Neuronal stem cell (in vitro differentiated cells): Measurements from ENCODE around the gene TSHZ2.

Experiments
- DNase-seq: peaks from one replicate; pipeline ENCODE4 v3.0.0-alpha.2; 2013; ENCODE audit warnings: low spot score
- H2AFZ ChIP-seq: one replicate; pipeline ENCODE4 v1.6.1; 2013; ENCODE audit warnings: mild to moderate bottlenecking, low read length, inconsistent platforms
- H2AK5ac ChIP-seq: 2 replicates; pipeline ENCODE4 v1.6.1; 2013; ENCODE audit warnings: low read depth, mild to moderate bottlenecking, inconsistent platforms, low read length, moderate library complexity, mixed read lengths
- H2BK120ac ChIP-seq: 2 replicates; pipeline ENCODE4 v1.6.1; 2013; ENCODE audit warnings: low read depth, mild to moderate bottlenecking, inconsistent platforms, low read length, moderate library complexity, mixed read lengths
- H2BK12ac ChIP-seq: one replicate; pipeline ENCODE4 v1.6.1; 2013; ENCODE audit warnings: low read length, inconsistent platforms
- H2BK15ac ChIP-seq: 2 replicates; pipeline ENCODE4 v1.6.1; 2013; ENCODE audit warnings: mild to moderate bottlenecking, low read length, inconsistent platforms, mixed read lengths
- H2BK5ac ChIP-seq: one replicate; pipeline ENCODE4 v1.6.1; 2013; ENCODE audit warnings: inconsistent platforms, mild to moderate bottlenecking, low read length, moderate library complexity
- H3K14ac ChIP-seq: one replicate; pipeline ENCODE4 v1.6.1; 2013; ENCODE audit warnings: low read length, inconsistent platforms
- H3K18ac ChIP-seq: 2 replicates; pipeline ENCODE4 v1.6.1; 2013; ENCODE audit warnings: low read length, inconsistent platforms
- H3K23ac ChIP-seq: 2 replicates; pipeline ENCODE4 v1.6.1; 2013; ENCODE audit warnings: low read depth, mild to moderate bottlenecking, mixed read lengths, low read length, inconsistent platforms; ENCODE audit not compliant: poor library complexity
- H3K27ac ChIP-seq: replicated peaks from 3 replicates; pipeline ENCODE4 v1.5.1; 2013; ENCODE audit warnings: low read length, inconsistent platforms
- H3K27me3 ChIP-seq, 3 experiments: 2 replicates each; pipeline ENCODE4 v1.6.1; 2013; ENCODE audit warnings: low read length in 3 of 3, mild to moderate bottlenecking in 2 of 3, inconsistent platforms in 1 of 3, low read depth in 1 of 3, mixed read lengths in 1 of 3, moderate library complexity in 1 of 3; ENCODE audit not compliant: control insufficient read depth in 3 of 3, insufficient read depth in 3 of 3
- H3K36me3 ChIP-seq, 2 donors: replicated peaks in 1 of 2; 2 replicates each; pipeline ENCODE4 v1.6.1; 2013; ENCODE audit warnings: low read length in 2 of 2; ENCODE audit not compliant: control insufficient read depth in 2 of 2, insufficient read depth in 2 of 2
- H3K4ac ChIP-seq: 2 replicates; pipeline ENCODE4 v1.6.1; 2013; ENCODE audit warnings: inconsistent platforms, mild to moderate bottlenecking, low read length, moderate library complexity
- H3K4me1 ChIP-seq, 2 donors: 1 replicate in 1 of 2; 2 replicates in 1 of 2; pipeline ENCODE4 v1.6.1; 2013; ENCODE audit warnings: low read length in 2 of 2, low read depth in 1 of 2; ENCODE audit not compliant: control insufficient read depth in 2 of 2, insufficient read depth in 1 of 2
- H3K4me2 ChIP-seq: one replicate; pipeline ENCODE4 v1.6.1; 2013; ENCODE audit warnings: mild to moderate bottlenecking, low read length, inconsistent platforms; ENCODE audit not compliant: insufficient read depth, poor library complexity, severe bottlenecking
- H3K4me3 ChIP-seq, 2 donors: 2 replicates each; pipeline ENCODE4 v1.5.1; 2013; ENCODE audit warnings: low read length in 2 of 2, mild to moderate bottlenecking in 2 of 2, inconsistent platforms in 1 of 2, moderate library complexity in 1 of 2
- H3K79me1 ChIP-seq: one replicate; pipeline ENCODE4 v1.6.1; 2013; ENCODE audit warnings: low read depth, mild to moderate bottlenecking, inconsistent platforms, low read length, moderate library complexity
- H3K9ac ChIP-seq: one replicate; pipeline ENCODE4 v1.6.1; 2013; ENCODE audit warnings: mild to moderate bottlenecking, low read depth, low read length, inconsistent platforms; ENCODE audit not compliant: poor library complexity
- H3K9me3 ChIP-seq, 2 donors: replicated peaks in 1 of 2; 2 replicates each; pipeline versions ENCODE3 to v1.6.1; 2013; ENCODE audit warnings: low read length in 2 of 2, mild to moderate bottlenecking in 2 of 2, inconsistent platforms in 1 of 2, low read depth in 1 of 2, mixed read lengths in 1 of 2, moderate library complexity in 1 of 2; ENCODE audit not compliant: control insufficient read depth in 2 of 2, insufficient read depth in 1 of 2
- H4K8ac ChIP-seq: one replicate; pipeline ENCODE4 v1.6.1; 2013; ENCODE audit warnings: low read depth, mild to moderate bottlenecking, inconsistent platforms, low read length, moderate library complexity
- H4K91ac ChIP-seq: one replicate; pipeline ENCODE4 v1.6.1; 2013; ENCODE audit warnings: low read length, low read depth, mild to moderate bottlenecking, inconsistent platforms; ENCODE audit not compliant: poor library complexity
- WGBS, 2 donors: extraction: QIAGEN DNeasy Blood & Tissue Kit; methylation state at CpG; one replicate each; pipeline ENCODE4 v1.1.7; 2013; ENCODE audit warnings: missing lambda C conversion rate in 2 of 2, mixed read lengths in 1 of 2; ENCODE audit not compliant: insufficient read length in 2 of 2, insufficient replicate concordance in 1 of 2; ENCODE audit errors: extremely low coverage in 2 of 2; 5-methylcytosine and 5-hydroxymethylcytosine counted together

The TSHZ2 gene

DNA sequence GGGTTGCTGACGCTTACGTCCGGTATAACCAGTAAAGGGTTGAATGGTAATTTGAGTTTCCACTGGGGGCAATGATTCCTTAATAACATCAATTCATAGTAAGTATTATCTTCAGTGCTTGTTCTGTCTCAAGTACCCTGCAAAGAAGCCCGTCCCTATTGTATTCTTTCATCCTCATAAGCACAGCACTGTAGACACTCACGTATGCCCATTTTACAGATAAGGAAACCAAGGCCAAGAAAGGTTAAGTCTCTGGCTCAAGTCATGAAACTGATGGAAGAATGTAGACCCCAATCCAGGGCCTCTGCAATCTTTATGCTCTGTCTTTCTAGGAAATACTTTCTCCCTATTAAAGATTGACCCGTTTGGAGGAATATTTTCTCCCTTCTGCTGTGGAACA is 370.3 kb downstream of the TSHZ2 start:
- Histone ChIP-seq H3K18ac (no peak overlapping the region), H3K14ac (no peak overlapping the region), H3K27me3 (no peaks in the 10 kb centered on the region), H2BK12ac (no peak overlapping the region), H3K4ac (no peak overlapping the region), H4K8ac (no peak overlapping the region), H3K4me2 (no peak overlapping the region), H3K4me1 (peaks cover 3 to 10% of the 10 kb centered on the region in 2 donors), H3K79me1 (no peaks in the 10 kb centered on the region), H2BK120ac (no peak overlapping the region), H2BK5ac (no peak overlapping the region), H3K4me3 (no peak overlapping the region), H2AK5ac (no peak overlapping the region), H3K9ac (no peak overlapping the region), H2BK15ac (no peak overlapping the region), H4K91ac (no peak overlapping the region), H3K9me3 (no peaks in the 10 kb centered on the region), H3K27ac (no peak overlapping the region), H3K36me3 (no peaks in the 10 kb centered on the region), H2AFZ (no peak overlapping the region), H3K23ac (no peak overlapping the region)
- no CpG with 5 or more reads among the region's 6 CpGs for WGBS, 2 donors
- DNase-seq = no peak

DNA sequence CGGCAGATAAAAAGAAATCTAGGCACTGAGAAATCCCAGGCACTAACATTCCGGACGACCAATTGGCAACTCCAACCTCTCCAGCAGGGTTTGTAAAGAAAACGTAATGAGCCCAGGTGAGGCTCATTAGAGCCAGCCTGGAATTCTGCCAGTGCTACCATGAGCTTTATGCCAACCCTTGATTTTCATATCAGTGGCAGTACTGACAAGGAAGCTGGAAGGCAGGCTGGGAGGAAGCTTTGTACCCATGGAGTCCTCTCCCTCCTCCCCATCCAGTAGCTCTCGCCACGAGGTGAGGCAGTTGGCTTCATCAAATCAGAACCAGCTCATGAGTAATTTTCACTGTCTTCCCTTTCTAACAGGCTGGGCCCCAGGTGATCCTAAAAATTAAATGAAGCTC is 371.3 kb downstream of the TSHZ2 start:
- Histone ChIP-seq H3K4me1 (peaks cover 3 to 10% of the 10 kb centered on the region in 2 donors), H4K91ac (no peak overlapping the region), H2BK5ac (no peak overlapping the region), H2AK5ac (no peak overlapping the region), H2AFZ (no peak overlapping the region), H4K8ac (no peak overlapping the region), H3K9me3 (no peaks in the 10 kb centered on the region), H2BK15ac (no peak overlapping the region), H3K4me3 (no peak overlapping the region), H2BK120ac (no peak overlapping the region), H3K23ac (no peak overlapping the region), H2BK12ac (no peak overlapping the region), H3K14ac (no peak overlapping the region), H3K9ac (no peak overlapping the region), H3K18ac (no peak overlapping the region), H3K4ac (no peak overlapping the region), H3K36me3 (no peaks in the 10 kb centered on the region), H3K4me2 (no peak overlapping the region), H3K27me3 (no peaks in the 10 kb centered on the region), H3K79me1 (no peaks in the 10 kb centered on the region), H3K27ac (no peak overlapping the region)
- no peak for DNase-seq
- no CpG with 5 or more reads among the region's 6 CpGs for WGBS, 2 donors

DNA sequence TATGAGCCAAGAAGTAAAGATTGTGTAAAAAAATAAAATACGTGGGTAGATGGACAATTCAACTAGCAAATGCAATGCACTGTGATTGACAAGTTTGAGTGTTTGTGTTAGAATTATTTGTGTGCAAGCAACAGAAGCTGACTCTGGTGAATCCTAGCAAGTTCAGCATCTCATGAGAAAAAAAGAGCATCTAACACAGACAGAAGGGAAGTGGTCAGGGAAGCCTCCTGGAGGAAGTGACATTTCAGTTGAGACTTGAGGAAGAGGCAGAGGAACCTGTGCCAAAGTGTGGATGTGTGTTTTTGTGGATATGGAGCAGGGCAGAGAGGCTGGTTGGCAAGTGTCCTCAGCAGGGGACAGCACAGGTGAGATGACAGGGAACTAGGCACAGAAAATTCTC is 372.7 kb downstream of the TSHZ2 start:
- Histone ChIP-seq H3K4me1 (peaks cover 0 to 10% of the 10 kb centered on the region in 2 donors), H3K4me2 (no peak overlapping the region), H2BK15ac (no peak overlapping the region), H3K79me1 (no peaks in the 10 kb centered on the region), H3K9me3 (no peaks in the 10 kb centered on the region), H3K18ac (no peak overlapping the region), H3K14ac (no peak overlapping the region), H3K36me3 (no peaks in the 10 kb centered on the region), H3K4me3 (no peak overlapping the region), H2BK5ac (no peak overlapping the region), H4K91ac (no peak overlapping the region), H2AK5ac (no peak overlapping the region), H3K27ac (no peak overlapping the region), H3K23ac (no peak overlapping the region), H4K8ac (no peak overlapping the region), H2BK12ac (no peak overlapping the region), H3K27me3 (no peaks in the 10 kb centered on the region), H3K9ac (no peak overlapping the region), H2BK120ac (no peak overlapping the region), H2AFZ (no peak overlapping the region), H3K4ac (no peak overlapping the region)
- DNase-seq = no peak
- WGBS, 2 donors = no CpG with 5 or more reads among the region's 1 CpG

DNA sequence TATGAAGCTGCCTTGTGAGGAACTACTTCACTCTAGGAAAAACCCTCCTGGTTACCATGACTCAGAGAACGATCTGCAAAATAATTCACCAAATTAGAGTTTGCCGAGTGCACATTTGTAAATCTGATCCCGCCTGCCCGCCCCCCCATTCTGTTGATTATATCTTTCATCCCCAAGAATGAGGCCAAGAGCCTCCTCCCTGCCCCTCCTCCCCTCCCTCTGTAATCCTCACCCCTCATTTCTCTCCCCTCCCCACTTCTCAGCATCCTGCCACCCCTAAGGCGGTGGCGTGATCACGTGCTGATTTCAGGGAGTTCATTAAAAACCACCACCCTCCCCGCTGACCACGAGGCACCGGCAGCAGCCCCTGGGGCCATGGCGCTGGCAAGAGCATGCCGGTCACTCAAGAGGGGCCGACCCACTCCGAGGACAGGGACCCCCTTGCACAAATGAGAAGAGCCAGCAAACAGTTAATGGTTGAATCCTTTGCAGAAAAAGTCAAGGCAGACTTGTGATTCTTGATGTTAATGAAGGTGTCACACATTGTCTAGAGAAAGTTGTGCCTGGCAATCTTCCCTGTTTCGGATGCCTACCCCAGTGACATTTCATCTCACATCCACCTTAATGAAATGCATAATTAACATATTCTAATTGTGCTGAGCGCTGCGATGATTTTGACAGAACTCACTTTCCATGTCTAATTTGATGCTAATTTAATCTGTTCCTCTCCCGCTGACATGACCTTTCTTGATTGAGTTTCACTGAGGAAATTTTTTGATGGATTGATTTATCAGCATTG is 373.6 kb downstream of the TSHZ2 start:
- peaks cover 0 to 10% of the 10 kb centered on the region in 2 donors for H3K4me1 ChIP-seq
- no peak overlapping the region for H2BK120ac ChIP-seq
- WGBS, 2 donors = no CpG with 5 or more reads among the region's 18 CpGs

More for the DNA sequence above, 373.6 kb downstream of the TSHZ2 start:
- H3K23ac ChIP-seq = no peak overlapping the region
- H3K4ac ChIP-seq = no peak overlapping the region
- H3K14ac ChIP-seq = no peak overlapping the region
- no peak overlapping the region for H4K8ac ChIP-seq
- H2AK5ac ChIP-seq = no peak overlapping the region
- H3K9me3 ChIP-seq = no peaks in the 10 kb centered on the region
- no peak overlapping the region for H3K9ac ChIP-seq
- H3K4me2 ChIP-seq = no peak overlapping the region
- no peak overlapping the region for H2BK12ac ChIP-seq
- peak overlapping the region; percentile 46 for H2AFZ ChIP-seq
- no peak overlapping the region for H3K4me3 ChIP-seq
- H2BK15ac ChIP-seq = no peak overlapping the region
- no peak overlapping the region for H2BK5ac ChIP-seq
- no peaks in the 10 kb centered on the region for H3K36me3 ChIP-seq
- H3K18ac ChIP-seq = peak overlapping the region; percentile 45
- no peak for DNase-seq
- no peaks in the 10 kb centered on the region for H3K79me1 ChIP-seq
- no peak overlapping the region for H4K91ac ChIP-seq
- no peaks in the 10 kb centered on the region for H3K27me3 ChIP-seq
- H3K27ac ChIP-seq = no peak overlapping the region
